GM12878 (cell line): ENCODE results near the gene IL13RA2. TPM values are rescaled to one million over a fixed set of nuclear protein-coding genes. Genes with fewer than 3 reads are reported as not detected.

Experiments
- HSF1 ChIP-seq: fragments of 150-350 bp; IDR thresholded peaks from 2 replicates; pipeline ENCODE4 v1.6.1; 2014; ENCODE audit warnings: mild to moderate bottlenecking, low read depth, low read length
- KLF5 ChIP-seq: fragments of 450-650 bp; IDR thresholded peaks from 2 replicates; pipeline ENCODE4 v1.6.1; 2014; ENCODE audit warnings: mild to moderate bottlenecking; ENCODE audit not compliant: partially characterized antibody
- MTA2 ChIP-seq: fragments of 450-650 bp; IDR thresholded peaks from 2 replicates; pipeline ENCODE4 v1.6.1; 2016; ENCODE audit warnings: low read depth, mild to moderate bottlenecking, moderate library complexity
- NFIC ChIP-seq: IDR thresholded peaks from 2 replicates; pipeline ENCODE4 v1.6.1; 2012; ENCODE audit warnings: low read depth, mild to moderate bottlenecking, inconsistent platforms, low read length, moderate library complexity
- REST ChIP-seq: IDR thresholded peaks from 2 replicates; pipeline ENCODE4 v1.6.1; 2012; ENCODE audit warnings: mild to moderate bottlenecking, low read depth, low read length
- TBL1XR1 ChIP-seq: IDR thresholded peaks from 2 replicates; pipeline ENCODE4 v1.6.1; 2012; ENCODE audit warnings: low read depth, low read length, improper control_type of control experiment
- ZBTB4 ChIP-seq: fragments of 450-650 bp; formaldehyde crosslinking; IDR thresholded peaks from 2 replicates; pipeline ENCODE4 v1.4.0; 2022; ENCODE audit warnings: mild to moderate bottlenecking, moderate library complexity
- polyA plus RNA-seq, 11 experiments: library from polyadenylated mRNA; depleted of rRNA in 4 of 11; unstranded in 6 of 11; stranded (reverse) in 5 of 11; fragments of >200 nt; fragmentation: Nextera tagmentation in 4 of 11; fragmentation: Illumina TruSeq in 1 of 11; extraction: Ambion mirVana in 4 of 11; extraction: Trizol in 1 of 11; gene quantifications; 1 replicate in 1 of 11; 2 replicates in 10 of 11; pipeline versions ENCODE4 v1.2.1 to v1.2.3, GENCODE V29; 2011 to 2016; ENCODE audit warnings: inconsistent platforms in 2 of 11, missing spikeins in 2 of 11, low read depth in 1 of 11
- total RNA-seq, 4 experiments: library from RNA; depleted of rRNA in 3 of 4; stranded (reverse); fragments of >200 nt in 3 of 4; fragmentation: Illumina TruSeq in 1 of 4; extraction: Trizol in 1 of 4; gene quantifications; 2 replicates each; pipeline versions ENCODE4 v1.2.1 to v1.2.3, GENCODE V29; 2013 to 2021

IL13RA2 gene
- total and polyA plus RNA-seq, 10 of the 15 experiments (the other 5 are each of a cell fraction or from before 2014, with no cell fraction given), result 0.08 TPM; not detected in 9

DNA sequence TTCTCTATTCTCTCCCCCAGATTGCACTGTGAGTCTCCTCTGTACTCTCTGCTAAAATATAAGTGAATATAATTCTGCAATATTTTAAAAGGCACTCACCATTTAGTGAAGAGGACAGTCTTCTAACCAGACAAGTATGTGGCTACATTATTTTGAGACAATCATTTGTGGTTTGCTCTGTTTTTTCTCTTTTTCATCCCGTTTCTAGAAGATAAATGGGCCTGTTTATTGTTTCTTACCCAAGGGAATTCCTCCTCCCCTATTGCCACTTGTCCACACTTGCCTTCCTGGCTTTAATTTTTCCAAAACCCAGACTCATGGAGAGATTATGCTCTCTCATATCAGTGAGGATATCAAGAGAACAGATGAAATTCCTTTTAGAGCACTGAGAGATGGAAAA, 18.6 kb upstream of the IL13RA2 start (continued):
- no peak for TF ChIP-seq HSF1
- TF ChIP-seq TBL1XR1, result no peak
- TF ChIP-seq ZBTB4 (CRISPR knock-in tag), result no peak
- TF ChIP-seq REST, result no peak
- no peak for TF ChIP-seq NFIC
- TF ChIP-seq KLF5, result no peak
- TF ChIP-seq MTA2, result no peak
- TF ChIP-seq, all 136 proteins: peak for 0
